GM19467 (cell line): ENCODE data around the gene TTF1.
A peak's percentile ranks its signal among the peaks of the same experiment; 100 is the strongest.
"Not testable (repeated sequence)": the region's sequence is repeated elsewhere in the genome, so short reads cannot be mapped to it uniquely, and the experiment has no call there.

ENCODE experiments used
- ATAC-seq: cut with Tn5 transposase; IDR thresholded peaks from one replicate; pipeline ENCODE4 v1.9.1; 2021; ENCODE audit warnings: mild to moderate bottlenecking, moderate library complexity; ENCODE audit not compliant: unreplicated experiment

Gene TTF1

GRCh38 chr9:132414731-132415130, 8.1 kb upstream of the TTF1 start:
- no peak for ATAC-seq

GRCh38 chr9:132413926-132414325, 7.3 kb upstream of the TTF1 start:
- ATAC-seq: no peak

GRCh38 chr9:132412089-132412488, 5.4 kb upstream of the TTF1 start:
- ATAC-seq: no peak

- ATAC-seq: no peak
Measured at GRCh38 chr9:132411091-132411508, 4.5 kb upstream of the TTF1 start.

GRCh38 chr9:132410642-132411041, 4.0 kb upstream of the TTF1 start:
- ATAC-seq: no peak

- no peak for ATAC-seq
Measured at GRCh38 chr9:132409828-132410528, 3.3 kb upstream of the TTF1 start, which contains the start of gene CFAP77. CFAP77 (plus strand) TSS chr9:132410211; CDS start chr9:132410272, 61 bp downstream.

GRCh38 chr9:132408521-132408920, 1.9 kb upstream of the TTF1 start:
- no peak for ATAC-seq

- no peak for ATAC-seq
Measured at GRCh38 chr9:132407196-132407595, 556 bp upstream of the TTF1 start.

GRCh38 chr9:132404228-132404881, 2.3 kb downstream of the TTF1 start:
- ATAC-seq: no peak

- no peak for ATAC-seq
Measured at GRCh38 chr9:132401824-132402223, 4.8 kb downstream of the TTF1 start.

GRCh38 chr9:132395560-132395959, 11.1 kb downstream of the TTF1 start:
- no peak for ATAC-seq

GRCh38 chr9:132391449-132391848, 15.2 kb downstream of the TTF1 start:
- no peak for ATAC-seq

GRCh38 chr9:132390966-132391365, 15.7 kb downstream of the TTF1 start:
- ATAC-seq: no peak

- no peak for ATAC-seq
Measured at GRCh38 chr9:132387133-132387532, 19.5 kb downstream of the TTF1 start.

- ATAC-seq: no peak
Measured at GRCh38 chr9:132384376-132384775, 22.3 kb downstream of the TTF1 start.

- ATAC-seq: no peak
Measured at GRCh38 chr9:132383462-132383883, 23.2 kb downstream of the TTF1 start.

- ATAC-seq: peak; percentile 63
Measured at GRCh38 chr9:132381966-132382541, 24.6 kb downstream of the TTF1 start.

- ATAC-seq: not testable (repeated sequence)
Measured at GRCh38 chr9:132378416-132378815, 28.2 kb downstream of the TTF1 start.

GRCh38 chr9:132377769-132378168, 28.9 kb downstream of the TTF1 start:
- not testable (repeated sequence) for ATAC-seq

GRCh38 chr9:132372177-132373095, 34.2 kb downstream of the TTF1 start:
- ATAC-seq: no peak

- no peak for ATAC-seq
Measured at GRCh38 chr9:132370592-132370991, 36.0 kb downstream of the TTF1 start.
